SH-SY5Y (cell line): ENCODE measurements around the gene NUP50.

Source experiments
- GATA2 ChIP-seq: IDR thresholded peaks from 2 replicates; pipeline ENCODE4 v1.6.1; 2011; ENCODE audit warnings: mild to moderate bottlenecking, low read depth, low read length
- GATA3 ChIP-seq: IDR thresholded peaks from 2 replicates; pipeline ENCODE4 v1.6.1; 2011; ENCODE audit warnings: low read depth, mild to moderate bottlenecking, low read length, moderate library complexity

DNA sequence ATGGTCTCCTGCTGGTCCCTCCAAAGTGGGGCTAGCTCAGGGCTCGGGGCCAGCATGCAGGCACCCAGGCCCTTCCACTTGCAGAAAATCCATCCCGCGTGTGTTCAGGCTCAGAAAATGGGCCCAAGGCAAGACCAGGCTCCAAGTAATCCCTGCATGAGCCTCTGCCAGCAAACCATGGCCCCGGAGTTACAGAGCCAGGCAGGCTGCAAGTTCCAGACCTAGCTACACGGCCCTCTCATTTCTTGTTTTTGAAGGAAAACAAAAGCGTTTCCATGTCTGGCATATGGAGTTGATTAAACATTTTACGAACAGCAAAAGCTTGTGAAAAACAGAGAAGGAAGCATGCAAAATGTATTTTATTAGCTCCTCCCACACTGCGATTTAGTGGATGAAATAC lies 47.3 kb downstream of the NUP50 start:
- TF ChIP-seq GATA2: no peak
- TF ChIP-seq GATA3: no peak
